ENCODE data around the gene OR13C5. TPM values are rescaled to one million over a fixed set of nuclear protein-coding genes. Genes with fewer than 3 reads are reported as not detected.

The OR13C5 gene
- total and polyA plus RNA-seq, 4 experiments from 2014 or later, result not detected

Other genes starting within 250 kb of the OR13C5 start
- not detected for gene OR13F1, start 95.2 kb downstream of the OR13C5 start, total RNA-seq
- not detected for gene OR13F1, start 95.2 kb downstream of the OR13C5 start, polyA plus RNA-seq
- gene OR13C4, start 72.2 kb downstream of the OR13C5 start, total RNA-seq, result not detected
- gene OR13C4, start 72.2 kb downstream of the OR13C5 start, polyA plus RNA-seq, result not detected
- not detected for gene OR13C3, start 62.6 kb downstream of the OR13C5 start, total RNA-seq
- gene OR13C3, start 62.6 kb downstream of the OR13C5 start, polyA plus RNA-seq, result not detected
- gene OR13C8, start 30.2 kb downstream of the OR13C5 start, total RNA-seq, result not detected
- not detected for gene OR13C8, start 30.2 kb downstream of the OR13C5 start, polyA plus RNA-seq
- not detected for gene OR13C2, start 6.2 kb upstream of the OR13C5 start, total RNA-seq
- not detected for gene OR13C2, start 6.2 kb upstream of the OR13C5 start, polyA plus RNA-seq
- gene OR13C9, start 18.8 kb upstream of the OR13C5 start, total RNA-seq, result not detected
- not detected for gene OR13C9, start 18.8 kb upstream of the OR13C5 start, polyA plus RNA-seq
- not detected for gene OR13D1, start 95.1 kb upstream of the OR13C5 start, total RNA-seq
- not detected for gene OR13D1, start 95.1 kb upstream of the OR13C5 start, polyA plus RNA-seq
- gene NIPSNAP3A, start 148.3 kb upstream of the OR13C5 start, total RNA-seq, result 10 to 100 TPM; 11.3 to 13.6 TPM
- 10 to 100 TPM; 19.9 to 28.8 TPM for gene NIPSNAP3A, start 148.3 kb upstream of the OR13C5 start, polyA plus RNA-seq
- gene NIPSNAP3B, start 164.7 kb upstream of the OR13C5 start, total RNA-seq, result 1 to 10 TPM; 1.4 to 1.9 TPM
- gene NIPSNAP3B, start 164.7 kb upstream of the OR13C5 start, polyA plus RNA-seq, result 1 to 10 TPM in 1 of 2 donors, under 1 TPM in 1; 0.47 to 1.4 TPM

All from CD4-positive, alpha-beta memory T cell (primary cell).